ENCODE measurements around the gene EYS.
"Not testable (repeated sequence)": the region's sequence is repeated elsewhere in the genome, so short reads cannot be mapped to it uniquely, and the experiment has no call there.

Gene EYS

DNA sequence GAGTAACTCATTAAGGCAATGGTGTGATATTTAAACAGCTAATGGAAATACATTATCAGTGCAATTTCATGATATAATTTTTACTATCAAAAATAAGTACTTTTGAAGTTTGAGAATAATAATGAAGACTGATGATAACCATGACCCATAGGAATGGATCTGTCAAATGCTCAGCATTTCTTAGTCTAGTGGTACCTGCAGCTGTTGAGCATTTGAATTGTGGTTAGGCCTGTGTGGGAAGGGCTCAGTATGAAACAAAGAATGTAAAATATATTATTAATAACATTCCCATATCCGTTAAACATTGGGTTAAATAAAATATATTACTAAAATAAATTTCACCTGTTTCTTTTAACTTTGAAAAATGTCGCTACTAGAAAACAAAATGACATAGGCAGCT lies 1898.5 kb downstream of the EYS start:
- Mint-ChIP-seq H3K4me3 (no peak overlapping the region), H3K4me1 (no peaks in the 10 kb centered on the region), H3K27me3 (peaks cover 16% of the 10 kb centered on the region), H3K27ac (no peak overlapping the region), H3K9me3 (no peaks in the 10 kb centered on the region)
- no peak for ATAC-seq
- DNase-seq = no peak

DNA sequence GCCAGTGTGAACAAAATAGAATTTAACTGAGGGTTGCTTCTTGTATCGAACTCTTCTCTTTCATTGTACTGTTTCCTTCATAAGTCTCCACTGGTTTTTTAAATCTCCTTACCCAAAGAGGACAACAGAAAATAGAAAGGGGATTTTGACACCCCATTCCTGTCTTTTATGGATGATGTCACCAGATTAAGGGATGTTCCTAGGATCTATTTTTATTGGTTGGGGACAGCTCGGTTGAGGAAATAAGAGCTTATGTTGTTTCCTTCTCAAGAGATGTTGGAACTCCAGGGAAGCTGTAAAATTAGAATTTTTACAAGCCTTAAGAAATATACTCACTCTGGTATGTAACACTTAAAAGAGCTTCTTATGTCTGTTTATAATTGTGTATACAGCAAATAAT lies 1900.0 kb downstream of the EYS start:
- Mint-ChIP-seq H3K4me3 (no peak overlapping the region), H3K27ac (peak overlapping the region in 1 of 2 donors; percentile 47), H3K27me3 (peaks cover 15% of the 10 kb centered on the region), H3K4me1 (no peaks in the 10 kb centered on the region), H3K9me3 (no peaks in the 10 kb centered on the region)
- DNase-seq (no peak), ATAC-seq (no peak)

DNA sequence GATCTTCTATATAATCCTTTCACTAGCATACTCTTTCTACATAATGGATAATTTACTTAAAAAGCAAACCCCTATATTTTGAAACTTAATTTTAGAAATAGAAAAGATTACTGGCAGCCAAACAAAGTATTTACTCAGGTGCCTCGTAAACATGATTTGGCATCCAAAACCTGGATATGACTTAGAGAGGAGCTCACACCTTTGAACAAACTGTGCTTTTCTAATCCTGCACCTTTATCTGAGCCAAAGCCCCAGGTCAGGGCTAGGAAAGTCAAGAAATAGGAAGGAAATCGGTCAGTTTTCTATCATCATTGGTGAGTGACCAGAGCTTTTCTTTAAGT lies 1900.5 kb downstream of the EYS start:
- no peak for ATAC-seq
- Mint-ChIP-seq H3K9me3 (no peaks in the 10 kb centered on the region), H3K27ac (no peak overlapping the region), H3K4me1 (no peaks in the 10 kb centered on the region), H3K4me3 (no peak overlapping the region), H3K27me3 (peaks cover 10% of the 10 kb centered on the region)
- no peak for DNase-seq

DNA sequence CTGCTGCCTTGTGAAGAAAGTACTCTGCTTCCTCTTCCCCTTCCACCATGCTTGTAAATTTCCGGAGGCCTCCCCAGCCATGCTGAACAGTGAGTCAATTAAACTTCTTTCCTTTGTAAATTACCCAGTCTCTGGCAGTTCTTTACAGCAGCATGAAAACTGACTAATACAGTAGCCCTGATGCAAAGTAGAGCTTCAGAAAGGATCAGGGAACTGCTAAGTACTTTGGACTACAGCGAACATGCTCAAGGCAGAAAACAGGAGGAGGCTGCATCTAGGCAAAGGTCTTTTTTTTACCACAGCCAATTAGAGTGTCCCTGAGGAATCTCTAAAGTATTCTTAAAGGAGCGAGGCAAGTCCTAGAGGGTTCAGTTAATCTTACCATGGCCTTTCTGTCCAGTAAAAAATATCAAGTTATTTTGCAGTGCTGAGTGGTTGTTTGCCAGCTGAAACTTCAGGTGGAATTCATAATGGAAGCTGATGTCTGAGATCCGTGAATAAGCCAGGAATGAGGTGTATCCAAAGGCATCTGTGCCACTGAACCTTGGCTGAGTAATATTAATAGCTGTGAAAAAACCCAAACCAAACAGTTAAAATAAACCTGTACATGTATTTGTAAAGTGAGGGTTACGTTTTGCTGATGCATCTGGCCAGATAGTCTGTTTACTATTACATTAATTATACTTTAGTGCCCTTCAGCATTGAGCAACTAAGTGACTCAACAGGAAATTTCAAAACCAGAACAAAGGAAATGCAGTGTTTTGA lies 1901.0 kb downstream of the EYS start:
- H3K4me1 Mint-ChIP-seq = no peaks in the 10 kb centered on the region
- peaks cover 4% of the 10 kb centered on the region for H3K27me3 Mint-ChIP-seq
- H3K27ac Mint-ChIP-seq = no peak overlapping the region
- H3K9me3 Mint-ChIP-seq = no peaks in the 10 kb centered on the region
- DNase-seq = no peak
- no peak for ATAC-seq
- no peak overlapping the region for H3K4me3 Mint-ChIP-seq

DNA sequence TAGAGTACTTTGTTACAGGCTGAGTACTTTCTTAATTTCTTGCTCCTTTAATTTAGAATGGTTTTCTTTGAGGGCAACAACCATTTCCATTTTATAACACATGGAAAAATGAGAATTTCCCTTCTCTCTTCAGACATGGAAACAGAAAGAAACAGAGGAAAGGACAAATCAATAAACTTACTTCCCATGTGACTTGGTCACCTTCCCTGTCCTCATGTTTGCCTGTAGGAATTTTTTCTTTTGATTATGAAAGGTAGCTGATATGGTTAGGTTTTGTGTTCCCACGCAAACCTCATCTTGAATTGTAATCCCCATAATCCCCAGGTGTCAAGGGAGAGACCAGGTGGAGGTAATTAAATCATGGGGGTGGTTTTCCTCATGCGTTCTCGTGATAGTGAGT lies 1901.7 kb downstream of the EYS start:
- H3K4me3 Mint-ChIP-seq = no peak overlapping the region
- no peak for ATAC-seq
- no peak overlapping the region for H3K27ac Mint-ChIP-seq
- H3K9me3 Mint-ChIP-seq = no peaks in the 10 kb centered on the region
- no peaks in the 10 kb centered on the region for H3K27me3 Mint-ChIP-seq
- no peaks in the 10 kb centered on the region for H3K4me1 Mint-ChIP-seq
- no peak for DNase-seq

DNA sequence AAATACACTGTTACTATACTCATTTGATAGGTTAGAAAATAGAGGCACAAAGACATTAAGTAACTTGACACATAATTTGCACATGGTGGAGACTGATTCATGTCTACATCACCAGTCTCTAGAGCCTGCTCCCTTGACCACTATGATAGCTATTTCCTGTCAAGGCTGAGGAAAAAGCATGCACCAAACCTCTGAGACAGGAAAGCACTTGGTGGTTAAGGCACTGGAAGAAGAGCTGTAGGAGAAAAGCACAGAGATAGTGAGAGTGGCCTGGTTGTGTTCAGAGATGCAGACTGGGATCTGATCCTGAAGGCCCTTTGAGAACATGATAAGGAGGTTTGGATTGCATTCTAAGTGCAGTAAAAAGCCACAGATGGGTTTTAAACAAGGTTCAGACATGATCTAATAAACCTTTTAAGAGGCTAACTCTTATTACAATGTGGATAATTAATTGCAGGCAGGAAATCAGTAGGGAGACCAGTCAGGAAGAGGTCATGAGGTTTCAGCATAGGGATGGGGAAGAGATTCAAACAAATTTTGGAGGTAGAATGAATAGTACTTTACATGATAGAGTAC lies 1902.6 kb downstream of the EYS start:
- H3K4me1 Mint-ChIP-seq = no peaks in the 10 kb centered on the region
- no peak overlapping the region for H3K4me3 Mint-ChIP-seq
- no peaks in the 10 kb centered on the region for H3K27me3 Mint-ChIP-seq
- H3K27ac Mint-ChIP-seq = no peak overlapping the region
- DNase-seq (no peak), ATAC-seq (no peak)
- no peaks in the 10 kb centered on the region for H3K9me3 Mint-ChIP-seq

DNA sequence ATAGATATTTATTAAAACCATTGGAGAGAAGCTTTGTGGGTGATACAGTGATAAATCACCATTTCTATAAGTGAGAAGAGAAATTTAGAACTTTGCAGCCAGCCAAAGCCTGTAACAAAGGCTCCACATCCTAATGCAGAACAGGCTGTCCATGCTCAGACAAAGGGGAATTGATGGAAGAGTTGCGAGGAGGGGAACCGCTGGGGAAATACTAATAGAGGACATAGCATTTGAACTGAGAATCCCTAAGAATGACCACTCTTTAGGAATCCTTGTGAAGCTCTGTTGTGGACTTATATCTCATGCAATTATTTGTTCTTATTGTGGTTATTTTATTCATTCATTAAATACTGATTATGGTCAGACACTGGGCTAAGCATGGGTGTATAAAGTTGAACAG lies 1903.7 kb downstream of the EYS start:
- ATAC-seq (no peak), DNase-seq (no peak)
- H3K4me3 Mint-ChIP-seq = no peak overlapping the region
- no peaks in the 10 kb centered on the region for H3K9me3 Mint-ChIP-seq
- H3K27me3 Mint-ChIP-seq = no peaks in the 10 kb centered on the region
- peak overlapping the region in 1 of 2 donors; percentile 52 for H3K27ac Mint-ChIP-seq
- no peaks in the 10 kb centered on the region for H3K4me1 Mint-ChIP-seq

DNA sequence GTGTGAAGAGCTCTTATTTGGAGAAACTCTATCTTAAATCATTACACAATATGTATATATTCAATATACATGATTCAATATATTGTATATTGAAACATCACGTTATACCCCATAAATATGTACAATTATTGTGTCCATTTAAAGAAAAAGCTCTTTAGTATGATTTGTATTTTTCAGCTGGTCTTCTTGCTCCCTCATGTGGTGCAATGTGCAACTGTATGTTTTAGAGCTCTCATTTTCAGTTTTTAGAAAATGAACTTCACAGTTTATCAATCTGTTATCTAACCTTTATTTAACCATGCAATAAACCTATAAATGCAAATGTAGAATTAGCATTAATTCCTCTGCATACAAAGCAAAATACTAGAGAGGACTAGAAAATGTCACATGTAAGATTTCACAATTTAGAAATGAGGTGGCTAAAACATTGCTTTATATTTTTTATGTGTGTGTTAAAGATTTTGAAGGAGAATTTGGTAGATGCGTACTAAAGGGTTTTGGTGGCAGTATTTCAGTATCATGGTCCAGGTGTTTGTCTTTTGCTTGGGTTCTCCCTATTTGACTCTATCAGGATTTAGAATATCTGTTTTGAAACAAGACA lies 1904.3 kb downstream of the EYS start:
- H3K9me3 Mint-ChIP-seq = no peaks in the 10 kb centered on the region
- no peak for DNase-seq
- no peaks in the 10 kb centered on the region for H3K4me1 Mint-ChIP-seq
- no peak overlapping the region for H3K27ac Mint-ChIP-seq
- ATAC-seq = no peak
- no peak overlapping the region for H3K4me3 Mint-ChIP-seq
- H3K27me3 Mint-ChIP-seq = no peaks in the 10 kb centered on the region

DNA sequence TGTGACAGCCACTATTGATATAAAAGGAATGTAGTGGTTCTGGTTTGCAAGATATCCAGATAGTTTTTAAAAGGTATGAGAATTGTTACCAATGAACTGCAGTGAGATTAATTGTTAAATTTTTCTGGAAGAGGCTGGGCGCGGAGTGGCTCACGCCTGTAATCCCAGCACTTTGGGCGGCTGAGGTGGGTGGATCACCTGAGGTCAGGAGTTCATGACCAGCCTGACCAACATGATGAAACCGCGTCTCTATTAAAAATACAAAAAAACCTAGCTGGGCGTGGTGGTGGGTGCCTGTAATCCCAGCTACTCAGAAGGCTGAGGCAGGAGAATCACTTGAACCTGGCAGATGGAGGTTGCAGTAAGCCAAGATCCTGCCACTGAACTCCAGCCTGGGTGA lies 1906.6 kb downstream of the EYS start:
- not testable (repeated sequence) for H3K4me3 Mint-ChIP-seq, H3K27ac Mint-ChIP-seq, ATAC-seq, DNase-seq, H3K4me1 Mint-ChIP-seq, H3K27me3 Mint-ChIP-seq, H3K9me3 Mint-ChIP-seq

DNA sequence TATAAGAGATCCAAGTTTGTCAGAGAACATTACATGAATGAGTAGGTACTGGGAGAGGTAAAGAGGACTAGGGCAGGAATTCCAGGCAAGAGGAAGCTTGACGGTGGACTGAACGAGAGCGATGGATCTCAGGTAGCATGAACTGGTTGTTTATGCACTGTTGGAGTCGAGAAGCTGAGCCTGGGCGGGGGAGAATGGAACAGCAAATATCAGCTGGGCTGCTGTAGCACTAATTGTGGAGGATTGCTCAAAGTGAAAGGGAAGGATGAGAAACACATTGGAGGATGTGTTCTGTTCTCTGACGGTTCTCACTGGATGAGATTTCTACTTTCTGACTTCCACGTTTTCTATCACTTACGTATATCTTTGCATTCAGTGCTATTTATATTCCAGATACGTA lies 1907.2 kb downstream of the EYS start:
- Mint-ChIP-seq H3K4me3 (no peak overlapping the region), H3K9me3 (no peaks in the 10 kb centered on the region), H3K4me1 (no peaks in the 10 kb centered on the region), H3K27me3 (peaks cover 9% of the 10 kb centered on the region), H3K27ac (no peak overlapping the region)
- DNase-seq (no peak), ATAC-seq (no peak)

DNA sequence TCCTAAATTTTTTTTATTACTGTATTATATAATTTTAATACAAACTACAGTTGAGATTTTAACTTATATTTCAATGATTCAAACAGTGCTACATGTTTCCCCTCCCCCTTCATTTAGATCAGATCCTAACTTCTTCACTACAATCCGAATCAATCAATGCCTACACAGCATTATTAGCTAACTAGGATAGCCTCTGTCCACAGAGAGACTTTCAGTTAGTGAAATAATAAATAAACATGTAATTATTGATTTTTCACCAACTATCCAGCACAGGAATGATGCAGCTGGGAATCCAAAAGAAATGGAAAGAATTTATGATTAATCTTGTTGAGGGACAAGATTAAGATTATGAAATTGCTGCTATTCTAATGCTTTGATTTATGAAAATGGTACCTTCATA lies 1907.7 kb downstream of the EYS start:
- H3K4me1 Mint-ChIP-seq = no peaks in the 10 kb centered on the region
- H3K9me3 Mint-ChIP-seq = no peaks in the 10 kb centered on the region
- peaks cover 14% of the 10 kb centered on the region for H3K27me3 Mint-ChIP-seq
- no peak for DNase-seq
- no peak overlapping the region for H3K4me3 Mint-ChIP-seq
- no peak overlapping the region for H3K27ac Mint-ChIP-seq
- no peak for ATAC-seq

DNA sequence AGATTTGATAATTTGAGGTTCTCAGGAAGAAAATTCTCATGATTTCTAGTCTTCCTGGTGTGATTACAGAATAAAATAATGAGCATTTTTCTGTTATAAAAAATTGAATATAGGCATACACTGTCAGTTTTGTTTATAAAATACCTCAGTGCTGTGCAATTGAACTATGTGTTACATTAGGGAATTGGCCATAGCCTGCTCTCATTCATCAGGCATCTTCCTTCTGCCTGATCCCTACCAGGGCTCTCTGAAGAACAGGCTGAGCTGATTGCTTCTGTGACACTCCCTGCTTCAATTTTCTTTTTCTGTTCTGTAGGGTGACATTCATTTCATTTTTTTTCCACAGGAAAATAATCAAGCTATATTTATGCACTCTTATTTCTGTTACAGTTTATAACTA lies 1908.6 kb downstream of the EYS start:
- Mint-ChIP-seq H3K4me1 (no peaks in the 10 kb centered on the region), H3K27ac (no peak overlapping the region), H3K27me3 (peaks cover 17% of the 10 kb centered on the region), H3K9me3 (no peaks in the 10 kb centered on the region), H3K4me3 (no peak overlapping the region)
- DNase-seq (no peak), ATAC-seq (no peak)

DNA sequence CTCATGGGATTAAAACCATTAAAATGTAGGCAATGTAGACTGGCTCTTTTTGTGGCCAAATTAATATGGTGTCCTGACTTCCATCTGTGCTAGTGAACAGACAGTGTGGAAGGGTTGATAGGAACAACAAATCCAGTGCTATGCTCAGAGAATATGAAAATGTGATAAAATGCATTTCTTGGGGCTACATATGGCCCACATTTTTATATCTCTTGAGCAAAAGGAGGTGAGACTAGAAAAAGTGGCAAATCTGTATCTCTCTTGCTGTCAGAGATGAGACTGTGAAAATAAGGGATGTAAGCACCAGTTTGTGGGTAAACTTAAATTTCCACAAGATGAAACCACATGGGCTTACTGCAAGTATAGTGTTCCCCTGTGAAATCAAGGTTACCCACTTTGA lies 1909.3 kb downstream of the EYS start:
- DNase-seq (no peak), ATAC-seq (no peak)
- Mint-ChIP-seq H3K9me3 (no peaks in the 10 kb centered on the region), H3K4me3 (no peak overlapping the region), H3K4me1 (no peaks in the 10 kb centered on the region), H3K27me3 (peaks cover 17% of the 10 kb centered on the region), H3K27ac (no peak overlapping the region)

DNA sequence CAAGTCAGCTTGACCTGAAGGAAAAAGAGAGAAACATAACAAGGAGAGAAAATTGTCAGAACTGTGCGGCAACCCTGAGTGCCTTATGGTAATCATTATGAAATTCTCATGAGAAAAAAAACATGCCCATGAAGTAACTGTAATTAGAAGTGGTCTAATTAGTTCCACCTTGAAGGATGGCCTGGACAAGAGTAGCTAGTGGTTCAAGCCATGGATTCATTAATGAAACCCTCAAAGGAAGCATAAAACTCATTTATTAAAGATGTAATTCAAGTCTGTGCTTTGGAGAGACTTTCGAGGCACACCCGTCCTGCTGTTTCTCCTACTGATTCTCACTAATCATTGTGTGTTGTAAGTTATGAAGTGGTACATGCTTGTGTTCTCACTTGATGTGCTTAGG lies 1911.2 kb downstream of the EYS start:
- no peak overlapping the region for H3K4me3 Mint-ChIP-seq
- H3K4me1 Mint-ChIP-seq = no peaks in the 10 kb centered on the region
- H3K9me3 Mint-ChIP-seq = no peaks in the 10 kb centered on the region
- H3K27ac Mint-ChIP-seq = no peak overlapping the region
- peaks cover 17% of the 10 kb centered on the region for H3K27me3 Mint-ChIP-seq
- no peak for ATAC-seq
- no peak for DNase-seq

DNA sequence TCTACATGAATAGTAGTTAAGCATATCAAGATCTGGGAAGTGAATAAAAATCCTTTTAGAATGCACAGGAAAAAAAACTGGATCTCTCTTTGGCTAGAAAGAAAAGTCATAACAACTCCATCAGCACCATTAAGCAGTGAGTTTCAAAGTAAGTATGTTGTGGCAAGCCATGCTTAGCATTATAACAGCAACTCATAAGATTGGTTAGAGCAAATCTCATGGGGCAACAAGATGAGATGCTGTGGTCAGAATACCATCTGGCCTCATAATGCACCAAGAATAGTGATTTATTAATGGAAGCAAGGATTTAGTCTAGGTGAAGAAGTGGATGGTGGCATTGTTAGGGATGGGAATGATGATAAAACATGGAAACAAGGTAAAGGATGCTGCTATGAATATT lies 1912.0 kb downstream of the EYS start:
- no peaks in the 10 kb centered on the region for H3K4me1 Mint-ChIP-seq
- no peak for ATAC-seq
- no peaks in the 10 kb centered on the region for H3K9me3 Mint-ChIP-seq
- no peak overlapping the region for H3K27ac Mint-ChIP-seq
- H3K4me3 Mint-ChIP-seq = no peak overlapping the region
- DNase-seq = no peak
- peaks cover 17% of the 10 kb centered on the region for H3K27me3 Mint-ChIP-seq

DNA sequence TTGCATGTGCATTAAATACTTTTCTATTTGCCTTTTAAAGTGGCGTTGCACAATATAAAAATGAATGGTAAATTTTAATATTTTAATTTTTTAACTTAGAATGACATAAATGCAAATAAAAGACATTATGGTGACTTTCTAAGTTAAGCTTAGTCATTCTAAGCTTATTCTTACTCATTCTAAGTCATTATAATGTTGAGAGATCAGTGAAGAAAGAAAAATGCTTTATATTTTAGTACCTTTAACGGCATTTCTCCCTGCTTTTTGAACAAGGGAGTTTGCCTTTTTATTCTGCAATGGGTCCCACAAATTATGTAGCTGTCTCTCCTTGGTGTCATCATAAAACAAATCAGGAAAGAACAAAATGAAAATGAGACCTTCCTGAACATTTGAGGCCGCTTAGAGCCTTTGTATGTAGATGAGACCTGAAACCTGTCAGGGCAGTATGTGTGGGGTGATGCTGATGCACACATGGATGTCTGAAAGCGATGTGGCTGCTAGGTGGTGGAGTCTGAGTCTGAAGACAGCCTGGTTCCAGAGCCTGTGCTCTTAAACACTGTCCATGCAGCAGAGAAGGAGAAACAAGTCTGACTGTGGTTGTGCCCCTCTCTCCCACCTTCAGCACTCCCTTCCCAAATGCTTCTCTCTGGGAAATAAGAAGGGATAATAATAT lies 1913.4 kb downstream of the EYS start:
- Mint-ChIP-seq H3K4me1 (no peaks in the 10 kb centered on the region), H3K27me3 (peaks cover 17% of the 10 kb centered on the region), H3K27ac (no peak overlapping the region), H3K9me3 (no peaks in the 10 kb centered on the region), H3K4me3 (no peak overlapping the region)
- no peak for DNase-seq
- no peak for ATAC-seq
